Astrocyte of the cerebellum (primary cell): ENCODE measurements around the gene MBTD1.

Experiments used
- DNase-seq: peaks from one replicate; pipeline ENCODE4 v3.0.0-alpha.2; 2011; ENCODE audit warnings: low read depth
- H3K4me3 ChIP-seq: 2 replicates; pipeline ENCODE4 v1.5.1; 2011; ENCODE audit warnings: mild to moderate bottlenecking, low read depth, low read length, moderate library complexity
- in situ Hi-C: cut with HindIII; loops from 2 replicates; pipeline ENCODE4 v1.10.0; 2017; ENCODE audit warnings: low sequenced_read_pairs
- TF ChIP-seq, protein P1 (sequence below): IDR thresholded peaks from 2 replicates; pipeline ENCODE4 v1.5.1; 2012; ENCODE audit warnings: low read length, low read depth, moderate library complexity, mild to moderate bottlenecking; ENCODE audit errors: missing control alignments

MBTD1 gene

DNA sequence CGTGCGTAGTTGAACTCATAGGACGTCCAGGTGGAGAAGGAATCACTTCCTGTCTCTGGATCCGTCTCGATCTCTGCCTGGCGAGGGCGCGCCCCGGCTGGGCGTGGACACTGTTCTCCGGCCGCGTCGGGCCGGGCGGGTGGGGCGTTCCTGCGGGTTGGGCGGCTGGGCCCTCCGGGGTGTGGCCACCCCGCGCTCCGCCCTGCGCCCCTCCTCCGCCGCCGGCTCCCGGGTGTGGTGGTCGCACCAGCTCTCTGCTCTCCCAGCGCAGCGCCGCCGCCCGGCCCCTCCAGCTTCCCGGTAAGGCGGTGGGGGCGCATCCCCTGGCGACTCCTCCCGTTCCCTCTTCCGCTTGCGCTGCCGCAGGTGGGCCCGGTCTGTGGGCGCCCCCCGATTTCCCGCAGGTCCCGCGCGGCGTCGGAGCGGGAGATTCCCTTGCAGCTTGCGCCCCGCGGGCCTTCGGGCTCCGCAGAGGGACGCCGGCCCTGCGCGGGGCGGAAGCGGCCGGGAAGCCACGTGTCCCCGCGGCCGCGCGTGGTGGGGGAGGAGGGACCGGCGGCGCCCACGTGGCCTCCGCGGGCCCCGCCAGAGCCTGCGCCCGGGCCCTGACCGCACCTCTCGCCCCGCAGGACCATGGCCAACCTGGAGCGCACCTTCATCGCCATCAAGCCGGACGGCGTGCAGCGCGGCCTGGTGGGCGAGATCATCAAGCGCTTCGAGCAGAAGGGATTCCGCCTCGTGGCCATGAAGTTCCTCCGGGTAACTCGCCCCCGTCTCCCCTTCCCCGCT is 93.5 kb downstream of the MBTD1 start, which contains the start of gene NME2:
NME2 (plus strand) TSS at position 214 of the 789 bp plus-strand sequence; CDS start at position 634, 420 bp downstream.
- DNase-seq: peak; percentile 33
- TF ChIP-seq, protein P1, sequence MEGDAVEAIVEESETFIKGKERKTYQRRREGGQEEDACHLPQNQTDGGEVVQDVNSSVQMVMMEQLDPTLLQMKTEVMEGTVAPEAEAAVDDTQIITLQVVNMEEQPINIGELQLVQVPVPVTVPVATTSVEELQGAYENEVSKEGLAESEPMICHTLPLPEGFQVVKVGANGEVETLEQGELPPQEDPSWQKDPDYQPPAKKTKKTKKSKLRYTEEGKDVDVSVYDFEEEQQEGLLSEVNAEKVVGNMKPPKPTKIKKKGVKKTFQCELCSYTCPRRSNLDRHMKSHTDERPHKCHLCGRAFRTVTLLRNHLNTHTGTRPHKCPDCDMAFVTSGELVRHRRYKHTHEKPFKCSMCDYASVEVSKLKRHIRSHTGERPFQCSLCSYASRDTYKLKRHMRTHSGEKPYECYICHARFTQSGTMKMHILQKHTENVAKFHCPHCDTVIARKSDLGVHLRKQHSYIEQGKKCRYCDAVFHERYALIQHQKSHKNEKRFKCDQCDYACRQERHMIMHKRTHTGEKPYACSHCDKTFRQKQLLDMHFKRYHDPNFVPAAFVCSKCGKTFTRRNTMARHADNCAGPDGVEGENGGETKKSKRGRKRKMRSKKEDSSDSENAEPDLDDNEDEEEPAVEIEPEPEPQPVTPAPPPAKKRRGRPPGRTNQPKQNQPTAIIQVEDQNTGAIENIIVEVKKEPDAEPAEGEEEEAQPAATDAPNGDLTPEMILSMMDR: no peak
- in situ Hi-C loops: no loop called here
- H3K4me3 ChIP-seq: peak within 1 kb of the TSS; percentile 77

DNA sequence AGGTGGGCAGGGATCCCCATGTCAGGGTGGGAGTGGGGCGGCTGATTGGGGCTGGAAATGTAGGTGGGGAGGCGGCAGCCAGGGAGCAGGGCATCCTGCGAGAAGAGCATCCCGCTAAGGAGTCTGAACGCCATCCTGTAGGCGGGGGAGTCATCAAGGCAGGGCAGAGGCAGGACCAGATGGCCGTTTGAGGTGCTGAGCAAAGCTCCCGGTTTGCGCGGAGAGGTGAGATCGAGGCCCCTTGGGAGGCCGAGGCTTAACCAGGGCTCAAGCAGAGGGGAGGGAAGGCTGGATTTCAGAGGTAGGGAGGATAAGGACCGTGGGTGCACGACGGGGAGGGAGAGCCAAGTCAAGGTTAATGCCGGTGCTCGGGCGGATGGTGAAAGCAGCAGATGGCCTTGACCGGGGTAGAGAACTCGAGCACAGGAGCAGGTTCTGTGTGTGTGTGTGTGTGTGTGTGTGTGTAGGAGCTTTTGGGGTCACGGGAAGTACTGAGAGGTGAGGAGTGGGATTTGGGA is 94.1 kb downstream of the MBTD1 start:
- DNase-seq: no peak
- TF ChIP-seq, protein P1: no peak
- peak overlapping the region; percentile 77 for H3K4me3 ChIP-seq
- in situ Hi-C loops: no loop called here

DNA sequence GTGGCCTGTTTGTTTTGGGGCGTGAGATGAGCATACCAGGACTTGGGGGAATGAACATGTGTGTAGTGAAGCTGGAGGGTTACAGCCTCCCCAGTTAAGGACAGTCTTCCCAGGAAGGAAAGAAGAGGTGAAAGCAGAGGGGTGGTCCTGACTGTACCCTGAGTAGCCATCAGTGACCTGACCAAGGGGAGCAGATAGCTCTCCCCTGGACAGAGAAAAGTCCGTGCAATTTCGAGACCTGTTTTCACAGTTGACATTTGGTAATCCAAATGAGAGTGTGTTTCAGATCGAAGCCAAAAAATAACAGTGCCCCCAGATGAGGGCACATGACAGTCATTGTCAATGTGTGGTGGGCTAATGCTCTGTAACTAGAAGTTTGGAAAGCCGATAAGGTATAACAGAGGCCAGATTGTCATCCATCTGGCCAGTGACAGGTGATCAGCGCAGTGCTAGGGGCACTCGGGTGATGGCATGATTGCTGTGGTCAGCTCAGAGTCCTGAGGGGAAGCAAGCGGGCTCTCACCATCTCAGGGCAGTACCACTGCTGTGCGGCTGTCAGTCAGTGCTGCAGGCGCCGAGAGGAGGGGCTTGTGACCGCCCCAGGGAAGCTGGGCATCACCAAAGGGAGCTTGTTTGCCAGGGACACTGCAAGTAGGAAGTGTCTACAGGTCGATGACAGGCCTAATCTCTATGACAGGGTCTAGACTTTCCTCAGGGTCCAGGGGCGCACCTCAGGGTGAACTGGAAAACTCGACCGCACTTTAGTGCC is 94.8 kb downstream of the MBTD1 start:
- TF ChIP-seq, protein P1: no peak
- no peak for DNase-seq
- H3K4me3 ChIP-seq: peak overlapping the region; percentile 77
- in situ Hi-C loops: no loop called here

DNA sequence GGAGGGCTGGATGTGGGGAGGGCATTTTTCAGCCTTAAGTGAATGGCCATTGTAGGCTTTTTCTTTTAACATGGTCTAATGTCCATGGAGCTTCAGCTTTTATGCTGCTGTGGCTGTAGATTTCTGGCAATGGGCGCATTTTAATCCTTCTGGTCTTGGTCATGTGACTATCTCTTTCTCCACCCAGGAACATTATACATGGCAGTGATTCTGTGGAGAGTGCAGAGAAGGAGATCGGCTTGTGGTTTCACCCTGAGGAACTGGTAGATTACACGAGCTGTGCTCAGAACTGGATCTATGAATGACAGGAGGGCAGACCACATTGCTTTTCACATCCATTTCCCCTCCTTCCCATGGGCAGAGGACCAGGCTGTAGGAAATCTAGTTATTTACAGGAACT is 98.3 kb downstream of the MBTD1 start:
- H3K4me3 ChIP-seq: no peak overlapping the region
- no peak for DNase-seq
- TF ChIP-seq, protein P1: no peak
- in situ Hi-C loops: no loop called here

DNA sequence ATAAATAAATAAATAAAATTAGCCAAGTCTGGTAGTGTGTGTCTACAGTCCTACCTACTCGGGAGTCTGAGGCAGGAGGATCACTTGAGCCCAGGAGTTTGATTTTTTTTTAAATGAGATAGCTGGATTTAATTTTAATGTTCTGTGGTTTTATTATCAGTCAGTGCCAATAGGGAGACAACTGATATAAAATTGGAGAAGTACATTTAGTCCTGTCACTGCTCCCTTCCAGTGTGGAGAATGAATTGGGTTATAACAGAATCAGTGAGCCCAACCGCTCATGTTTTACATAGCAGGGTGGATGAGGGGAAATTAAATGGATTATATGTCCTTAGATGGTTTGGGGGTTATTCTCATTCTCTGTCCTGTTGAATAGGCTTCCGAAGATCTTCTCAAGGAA is 100.2 kb downstream of the MBTD1 start:
- in situ Hi-C loops: no loop called here
- DNase-seq: no peak
- H3K4me3 ChIP-seq: no peak overlapping the region
- TF ChIP-seq, protein P1: no peak

DNA sequence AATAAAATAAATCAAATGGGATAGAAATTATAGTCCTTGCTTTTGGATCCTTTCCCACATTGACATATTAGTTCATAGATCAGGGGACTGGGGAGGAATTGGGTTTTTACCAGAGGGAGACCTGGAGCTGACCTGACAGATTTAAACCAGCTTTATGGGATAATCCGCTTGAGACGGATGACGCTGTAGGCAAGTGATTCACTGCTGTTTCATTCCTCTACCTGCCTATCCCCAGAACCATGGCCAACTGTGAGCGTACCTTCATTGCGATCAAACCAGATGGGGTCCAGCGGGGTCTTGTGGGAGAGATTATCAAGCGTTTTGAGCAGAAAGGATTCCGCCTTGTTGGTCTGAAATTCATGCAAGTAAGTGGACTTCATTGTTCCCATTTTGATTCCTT is 104.4 kb downstream of the MBTD1 start:
- TF ChIP-seq, protein P1: no peak
- H3K4me3 ChIP-seq: no peak overlapping the region
- no peak for DNase-seq
- in situ Hi-C loops: no loop called here
